H9 (cell line): ENCODE measurements around the gene ATF5. TPM values are rescaled to one million over a fixed set of nuclear protein-coding genes. Genes with fewer than 3 reads are reported as not detected.

Experiments
- DNase-seq: peaks from one replicate; pipeline ENCODE4 v3.0.0-alpha.2; 2017
- H2AFZ ChIP-seq: one replicate; pipeline ENCODE4 v1.6.1; 2013; ENCODE audit warnings: mild to moderate bottlenecking, low read length, control low read depth, moderate library complexity
- H2AK5ac ChIP-seq: 2 replicates; pipeline ENCODE4 v1.6.1; 2013; ENCODE audit warnings: low read length, control low read depth, mixed read lengths; ENCODE audit not compliant: insufficient read length
- H2BK120ac ChIP-seq: one replicate; pipeline ENCODE4 v1.6.1; 2013; ENCODE audit warnings: low read depth, mild to moderate bottlenecking, low read length, control low read depth, inconsistent platforms; ENCODE audit not compliant: poor library complexity, severe bottlenecking
- H2BK12ac ChIP-seq: 2 replicates; pipeline ENCODE4 v1.6.1; 2013; ENCODE audit warnings: low read length, control low read depth, mixed read lengths, low read depth; ENCODE audit not compliant: insufficient read length
- H2BK15ac ChIP-seq: 2 replicates; pipeline ENCODE4 v1.6.1; 2013; ENCODE audit warnings: low read depth, low read length, control low read depth
- H2BK20ac ChIP-seq: one replicate; pipeline ENCODE4 v1.6.1; 2013; ENCODE audit warnings: low read depth, mild to moderate bottlenecking, low read length, control low read depth, inconsistent platforms; ENCODE audit not compliant: poor library complexity, severe bottlenecking
- H2BK5ac ChIP-seq: 2 replicates; pipeline ENCODE4 v1.6.1; 2013; ENCODE audit warnings: low read length, control low read depth, mixed read lengths; ENCODE audit not compliant: insufficient read length
- H3K14ac ChIP-seq: 2 replicates; pipeline ENCODE4 v1.6.1; 2013; ENCODE audit warnings: low read length, control low read depth; ENCODE audit not compliant: insufficient read depth
- H3K18ac ChIP-seq: 2 replicates; pipeline ENCODE4 v1.6.1; 2013; ENCODE audit warnings: low read depth, mild to moderate bottlenecking, mixed read lengths, low read length, control low read depth; ENCODE audit not compliant: insufficient read length
- H3K23ac ChIP-seq: 2 replicates; pipeline ENCODE4 v1.6.1; 2013; ENCODE audit warnings: low read length, control low read depth, mixed read lengths, low read depth; ENCODE audit not compliant: insufficient read length
- H3K23me2 ChIP-seq: 2 replicates; pipeline ENCODE4 v1.6.1; 2013; ENCODE audit warnings: low read depth, mild to moderate bottlenecking, mixed read lengths, low read length, control low read depth; ENCODE audit not compliant: insufficient read length, poor library complexity, severe bottlenecking
- H3K27ac ChIP-seq: 2 replicates; pipeline ENCODE4 v1.5.1; 2013; ENCODE audit warnings: low read length, control low read depth, mixed read lengths, low read depth; ENCODE audit not compliant: insufficient read length
- H3K27me3 ChIP-seq: 2 replicates; pipeline ENCODE4 v1.6.1; 2013; ENCODE audit warnings: low read length, control low read depth, inconsistent platforms; ENCODE audit not compliant: insufficient read depth
- H3K4ac ChIP-seq: 2 replicates; pipeline ENCODE4 v1.6.1; 2013; ENCODE audit warnings: low read depth, mild to moderate bottlenecking, control low read depth, inconsistent platforms, low read length, moderate library complexity
- H3K4me1 ChIP-seq: 2 replicates; pipeline ENCODE4 v1.6.1; 2013; ENCODE audit warnings: low read length, control low read depth, inconsistent platforms; ENCODE audit not compliant: insufficient read depth
- H3K4me2 ChIP-seq: 2 replicates; pipeline ENCODE4 v1.6.1; 2013; ENCODE audit warnings: low read length, control low read depth, mixed read lengths; ENCODE audit not compliant: insufficient read length, insufficient read depth
- H3K56ac ChIP-seq: 2 replicates; pipeline ENCODE4 v1.6.1; 2013; ENCODE audit warnings: low read depth, mild to moderate bottlenecking, mixed read lengths, low read length, control low read depth; ENCODE audit not compliant: insufficient read length
- H3K79me1 ChIP-seq: 2 replicates; pipeline ENCODE4 v1.6.1; 2013; ENCODE audit warnings: low read depth, mild to moderate bottlenecking, moderate library complexity, low read length, control low read depth, inconsistent platforms; ENCODE audit not compliant: insufficient read depth, poor library complexity, severe bottlenecking
- H3K79me2 ChIP-seq: 2 replicates; pipeline ENCODE4 v1.6.1; 2013; ENCODE audit warnings: low read length, control low read depth, inconsistent platforms; ENCODE audit not compliant: insufficient read depth
- H3K9ac ChIP-seq: 2 replicates; pipeline ENCODE4 v1.6.1; 2013; ENCODE audit warnings: low read length, control low read depth, mixed read lengths; ENCODE audit not compliant: insufficient read length; ENCODE audit errors: extremely low read depth
- H3K9me3 ChIP-seq: one replicate; pipeline ENCODE4 v1.6.1; 2013; ENCODE audit warnings: low read depth, low read length, inconsistent platforms; ENCODE audit not compliant: control insufficient read depth
- H3T11ph ChIP-seq: one replicate; pipeline ENCODE4 v1.6.1; 2013; ENCODE audit warnings: mild to moderate bottlenecking, low read length, control low read depth, inconsistent platforms
- H4K20me1 ChIP-seq: one replicate; pipeline ENCODE4 v1.6.1; 2013; ENCODE audit not compliant: control insufficient read depth, insufficient read length, insufficient read depth
- H4K5ac ChIP-seq: 2 replicates; pipeline ENCODE4 v1.6.1; 2013; ENCODE audit warnings: low read depth, mild to moderate bottlenecking, mixed read lengths, low read length, control low read depth; ENCODE audit not compliant: insufficient read length
- H4K8ac ChIP-seq: replicated peaks from 2 replicates; pipeline ENCODE4 v1.6.1; 2013; ENCODE audit warnings: low read length, control low read depth, mixed read lengths, low read depth; ENCODE audit not compliant: insufficient read length
- H4K91ac ChIP-seq: 2 replicates; pipeline ENCODE4 v1.6.1; 2013; ENCODE audit warnings: low read depth, mild to moderate bottlenecking, moderate library complexity, mixed read lengths, low read length, control low read depth; ENCODE audit not compliant: insufficient read length
- H3K27ac Mint-ChIP-seq, 3 experiments: 2 replicates in 2 of 3; 3 replicates in 1 of 3; pipeline ENCODE4 v1.8.0; 2020 to 2021; ENCODE audit warnings: mixed read lengths in 3 of 3, mild to moderate bottlenecking in 1 of 3, moderate library complexity in 1 of 3
- H3K27me3 Mint-ChIP-seq: 2 replicates; pipeline ENCODE4 v1.8.0; 2021; ENCODE audit warnings: low read depth, mild to moderate bottlenecking, moderate library complexity, mixed read lengths
- H3K36me3 Mint-ChIP-seq, 3 experiments: 2 replicates in 2 of 3; 3 replicates in 1 of 3; pipeline ENCODE4 v1.8.0; 2020 to 2021; ENCODE audit warnings: low read depth in 3 of 3, mixed read lengths in 3 of 3; ENCODE audit not compliant: insufficient read depth in 1 of 3
- H3K4me1 Mint-ChIP-seq, 2 experiments: 2 replicates each; pipeline ENCODE4 v1.8.0; 2020; ENCODE audit warnings: mixed read lengths in 2 of 2
- H3K4me3 Mint-ChIP-seq, 2 experiments: 2 replicates in 1 of 2; 3 replicates in 1 of 2; pipeline ENCODE4 v1.8.0; 2020 to 2021; ENCODE audit warnings: mild to moderate bottlenecking in 2 of 2, mixed read lengths in 2 of 2, moderate library complexity in 1 of 2
- H3K9me3 Mint-ChIP-seq, 2 experiments: 2 replicates in 1 of 2; 3 replicates in 1 of 2; pipeline ENCODE4 v1.8.0; 2020; ENCODE audit warnings: mild to moderate bottlenecking in 2 of 2, mixed read lengths in 2 of 2, moderate library complexity in 1 of 2
- WGBS: extraction: QIAGEN DNeasy Blood & Tissue Kit; methylation state at CpG from one replicate; pipeline ENCODE4 v1.1.7; 2013; ENCODE audit warnings: missing lambda C conversion rate, low lambda C conversion rate, mixed read lengths; ENCODE audit not compliant: insufficient read length; ENCODE audit errors: extremely low coverage; 5-methylcytosine and 5-hydroxymethylcytosine counted together
- total RNA-seq: library from RNA; stranded (reverse); gene quantifications from 2 replicates; pipeline ENCODE4 v1.2.1, GENCODE V29; 2021
- TF ChIP-seq, protein P1 (sequence below): fragments of 200-600 bp; sonication (generic); conservative IDR thresholded peaks from 3 replicates; pipeline ENCODE4 v1.8.0; 2021; ENCODE audit warnings: antibody characterized with exemption, mild to moderate bottlenecking

Gene ATF5
- total RNA-seq, 1 experiment from 2014 or later = 18.5 TPM

- Histone ChIP-seq H3K27me3 (no peaks in the 10 kb centered on the region), H4K8ac (no peak overlapping the region), H2BK20ac (no peak overlapping the region), H3K4me2 (no peak overlapping the region), H3K79me2 (no peaks in the 10 kb centered on the region), H3K14ac (no peak overlapping the region), H2AK5ac (no peak overlapping the region), H3K9me3 (no peaks in the 10 kb centered on the region), H4K5ac (no peak overlapping the region), H2BK120ac (no peak overlapping the region), H4K20me1 (no peaks in the 10 kb centered on the region), H2BK15ac (no peak overlapping the region), H2AFZ (no peak overlapping the region), H3T11ph (no peak overlapping the region), H3K27ac (no peak overlapping the region), H2BK12ac (no peak overlapping the region), H3K23ac (no peak overlapping the region), H3K56ac (no peak overlapping the region), H3K18ac (no peak overlapping the region), H3K9ac (no peak overlapping the region), H4K91ac (no peak overlapping the region), H3K79me1 (no peaks in the 10 kb centered on the region), H2BK5ac (no peak overlapping the region), H3K4me1 (no peaks in the 10 kb centered on the region), H3K4ac (no peak overlapping the region), H3K23me2 (no peaks in the 10 kb centered on the region)
- H3K4me1 Mint-ChIP-seq = no peaks in the 10 kb centered on the region
- no peak for DNase-seq
- H3K4me3 Mint-ChIP-seq = no peak overlapping the region; a peak in 1 of 5 replicates
- no peaks in the 10 kb centered on the region for H3K9me3 Mint-ChIP-seq
- H3K27ac Mint-ChIP-seq = no peak overlapping the region
- peaks cover 0 to 3% (median under 1%) of the 10 kb centered on the region in 3 experiments; a peak in 2 of 7 replicates for H3K36me3 Mint-ChIP-seq
- TF ChIP-seq, protein P1, sequence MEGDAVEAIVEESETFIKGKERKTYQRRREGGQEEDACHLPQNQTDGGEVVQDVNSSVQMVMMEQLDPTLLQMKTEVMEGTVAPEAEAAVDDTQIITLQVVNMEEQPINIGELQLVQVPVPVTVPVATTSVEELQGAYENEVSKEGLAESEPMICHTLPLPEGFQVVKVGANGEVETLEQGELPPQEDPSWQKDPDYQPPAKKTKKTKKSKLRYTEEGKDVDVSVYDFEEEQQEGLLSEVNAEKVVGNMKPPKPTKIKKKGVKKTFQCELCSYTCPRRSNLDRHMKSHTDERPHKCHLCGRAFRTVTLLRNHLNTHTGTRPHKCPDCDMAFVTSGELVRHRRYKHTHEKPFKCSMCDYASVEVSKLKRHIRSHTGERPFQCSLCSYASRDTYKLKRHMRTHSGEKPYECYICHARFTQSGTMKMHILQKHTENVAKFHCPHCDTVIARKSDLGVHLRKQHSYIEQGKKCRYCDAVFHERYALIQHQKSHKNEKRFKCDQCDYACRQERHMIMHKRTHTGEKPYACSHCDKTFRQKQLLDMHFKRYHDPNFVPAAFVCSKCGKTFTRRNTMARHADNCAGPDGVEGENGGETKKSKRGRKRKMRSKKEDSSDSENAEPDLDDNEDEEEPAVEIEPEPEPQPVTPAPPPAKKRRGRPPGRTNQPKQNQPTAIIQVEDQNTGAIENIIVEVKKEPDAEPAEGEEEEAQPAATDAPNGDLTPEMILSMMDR = no peak
- peaks cover 6% of the 10 kb centered on the region for H3K27me3 Mint-ChIP-seq
- no CpG with 5 or more reads among the region's 3 CpGs for WGBS
Measured at GRCh38 chr19:49976496-49976895, 47.5 kb downstream of the ATF5 start.
